MM.1S (cell line): ENCODE results near the gene SSBP3.

Experiments
- DNase-seq: peaks from one replicate; pipeline ENCODE4 v3.0.0-alpha.2; 2015
- H2AFZ ChIP-seq: fragments of 300-600 bp; sonication (generic); 2 replicates; pipeline ENCODE4 v1.6.0; 2016; ENCODE audit warnings: antibody characterized with exemption, low read length
- H3F3A ChIP-seq: fragments of 300-600 bp; sonication (generic); 2 replicates; pipeline ENCODE4 v1.6.1; 2016; ENCODE audit warnings: mild to moderate bottlenecking, antibody characterized with exemption, low read length, moderate library complexity, mixed read lengths; ENCODE audit not compliant: insufficient read depth
- H3K27ac ChIP-seq: fragments of 300-600 bp; sonication (generic); 2 replicates; pipeline ENCODE4 v1.5.1; 2016; ENCODE audit warnings: mild to moderate bottlenecking, low read length
- H3K27me3 ChIP-seq: fragments of 300-600 bp; sonication (generic); replicated peaks from 2 replicates; pipeline ENCODE4 v1.6.0; 2016; ENCODE audit warnings: low read length; ENCODE audit not compliant: insufficient read depth
- H3K36me3 ChIP-seq: fragments of 300-600 bp; sonication (generic); replicated peaks from 2 replicates; pipeline ENCODE4 v1.6.1; 2016; ENCODE audit warnings: mild to moderate bottlenecking, low read length, mixed read lengths; ENCODE audit not compliant: insufficient read depth
- H3K4me1 ChIP-seq: fragments of 300-600 bp; sonication (generic); 2 replicates; pipeline ENCODE4 v1.6.1; 2016; ENCODE audit warnings: low read length, mixed read lengths
- H3K4me2 ChIP-seq: fragments of 300-600 bp; sonication (generic); 2 replicates; pipeline ENCODE4 v1.6.0; 2016; ENCODE audit warnings: low read depth, low read length
- H3K4me3 ChIP-seq: fragments of 300-600 bp; sonication (generic); 2 replicates; pipeline ENCODE4 v1.5.1; 2016; ENCODE audit warnings: low read length, mixed read lengths
- H3K79me2 ChIP-seq: fragments of 300-600 bp; sonication (generic); 2 replicates; pipeline ENCODE4 v1.6.1; 2016; ENCODE audit warnings: mixed run types, low read length, mixed read lengths
- H3K9ac ChIP-seq: fragments of 300-600 bp; sonication (generic); 2 replicates; pipeline ENCODE4 v1.6.1; 2016; ENCODE audit warnings: low read length, mixed read lengths
- H3K9me2 ChIP-seq: fragments of 300-600 bp; sonication (generic); replicated peaks from 2 replicates; pipeline ENCODE4 v1.6.1; 2016; ENCODE audit warnings: mild to moderate bottlenecking, low read length, mixed read lengths; ENCODE audit not compliant: insufficient read depth
- H3K9me3 ChIP-seq: fragments of 300-600 bp; sonication (generic); replicated peaks from 2 replicates; pipeline ENCODE4 v1.6.1; 2016; ENCODE audit warnings: mild to moderate bottlenecking, low read length, mixed read lengths; ENCODE audit not compliant: insufficient read depth
- H4K20me1 ChIP-seq: fragments of 300-600 bp; sonication (generic); 2 replicates; pipeline ENCODE4 v1.6.1; 2016; ENCODE audit warnings: mild to moderate bottlenecking, low read length, moderate library complexity, mixed read lengths; ENCODE audit not compliant: insufficient read depth
- CTCF ChIP-seq: fragments of 300-600 bp; sonication (generic); IDR thresholded peaks from 2 replicates; pipeline ENCODE4 v1.5.1; 2016; ENCODE audit warnings: antibody characterized with exemption, low read length, mixed read lengths
- EZH2 ChIP-seq: fragments of 300-600 bp; sonication (generic); optimal IDR thresholded peaks from 2 replicates; pipeline ENCODE3; 2017; ENCODE audit warnings: low read depth, mild to moderate bottlenecking, antibody characterized with exemption, low read length, mixed read lengths
- EZH2phosphoT487 ChIP-seq: fragments of 300-600 bp; sonication (generic); IDR thresholded peaks from 2 replicates; pipeline ENCODE4 v1.6.1; 2018; ENCODE audit warnings: antibody characterized with exemption, low read length

The SSBP3 gene

GRCh38 chr1:54407154-54407403 is 885 bp upstream of the SSBP3 start:
- Histone ChIP-seq H3K79me2 (peaks cover 32% of the 10 kb centered on the region), H3K27me3 (no peaks in the 10 kb centered on the region), H3K4me1 (peaks cover 24% of the 10 kb centered on the region), H4K20me1 (no peaks in the 10 kb centered on the region), H2AFZ (peak overlapping the region; percentile 40), H3K4me2 (peak overlapping the region; percentile 94), H3F3A (peaks cover 24% of the 10 kb centered on the region), H3K36me3 (no peaks in the 10 kb centered on the region), H3K27ac (peak overlapping the region; percentile 74), H3K9me2 (no peaks in the 10 kb centered on the region), H3K9ac (peak overlapping the region; percentile 74), H3K4me3 (peak overlapping the region; percentile 84), H3K9me3 (no peaks in the 10 kb centered on the region)
- no peak for DNase-seq
- TF ChIP-seq CTCF (no peak), EZH2phosphoT487 (no peak), EZH2 (no peak)

GRCh38 chr1:54405898-54406293 is 298 bp downstream of the SSBP3 start:
- no peak for DNase-seq
- Histone ChIP-seq H3K36me3 (peaks cover 7% of the 10 kb centered on the region; the same call in 1 of the 2 replicates), H4K20me1 (no peaks in the 10 kb centered on the region), H3K27ac (no peak overlapping the region), H3K27me3 (no peaks in the 10 kb centered on the region), H3F3A (peaks cover 24% of the 10 kb centered on the region), H2AFZ (no peak overlapping the region), H3K4me2 (no peak overlapping the region), H3K4me1 (peaks cover 24% of the 10 kb centered on the region), H3K79me2 (peaks cover 40% of the 10 kb centered on the region), H3K9me3 (no peaks in the 10 kb centered on the region), H3K9ac (no peak overlapping the region), H3K9me2 (no peaks in the 10 kb centered on the region), H3K4me3 (no peak overlapping the region; the same call in 1 of the 2 replicates)
- no peak for TF ChIP-seq CTCF
- TF ChIP-seq EZH2phosphoT487: no peak
- TF ChIP-seq EZH2: no peak

- Histone ChIP-seq H3K4me2 (peak overlapping the region; percentile 94), H3K4me3 (peak overlapping the region; percentile 68), H3K9me3 (no peaks in the 10 kb centered on the region), H3F3A (peaks cover 24% of the 10 kb centered on the region), H3K27ac (no peak overlapping the region), H3K9ac (peak overlapping the region; percentile 35; the same call in 1 of the 2 replicates), H2AFZ (no peak overlapping the region), H4K20me1 (no peaks in the 10 kb centered on the region), H3K4me1 (peaks cover 24% of the 10 kb centered on the region), H3K79me2 (peaks cover 44% of the 10 kb centered on the region), H3K9me2 (no peaks in the 10 kb centered on the region), H3K36me3 (peaks cover 8% of the 10 kb centered on the region; the same call in 1 of the 2 replicates), H3K27me3 (no peaks in the 10 kb centered on the region)
- no peak for DNase-seq
- no peak for TF ChIP-seq EZH2
Observed at GRCh38 chr1:54404939-54405897, 976 bp downstream of the SSBP3 start.

GRCh38 chr1:54404263-54404662 is 1.9 kb downstream of the SSBP3 start:
- H3K9ac ChIP-seq: no peak overlapping the region

More at GRCh38 chr1:54404263-54404662, 1.9 kb downstream of the SSBP3 start:
- peaks cover 16% of the 10 kb centered on the region for H3K4me1 ChIP-seq
- peaks cover 46% of the 10 kb centered on the region for H3K79me2 ChIP-seq
- H3K36me3 ChIP-seq: peaks cover 11% of the 10 kb centered on the region
- peaks cover 23% of the 10 kb centered on the region for H3F3A ChIP-seq
- no peak overlapping the region for H3K27ac ChIP-seq
- H3K27me3 ChIP-seq: no peaks in the 10 kb centered on the region
- H3K4me2 ChIP-seq: no peak overlapping the region
- H2AFZ ChIP-seq: no peak overlapping the region
- no peaks in the 10 kb centered on the region for H3K9me2 ChIP-seq
- TF ChIP-seq EZH2phosphoT487 (no peak), CTCF (no peak), EZH2 (no peak)
- H3K9me3 ChIP-seq: no peaks in the 10 kb centered on the region
- no peak for DNase-seq
- no peak overlapping the region for H3K4me3 ChIP-seq
- no peaks in the 10 kb centered on the region for H4K20me1 ChIP-seq
